Stomach (tissue), 9 donors: ENCODE results near the gene XYLT1. TPM values are rescaled to one million over a fixed set of nuclear protein-coding genes. Genes with fewer than 3 reads are reported as not detected.

Experiments
- DNase-seq, 2 donors: peaks; one replicate each; pipeline versions ENCODE4 v3.0.0 to v3.0.0-alpha.2; 2013 to 2019
- H3K27ac ChIP-seq, 5 donors: fragments of 200-600 bp in 4 of 5; sonication (generic) in 4 of 5; one replicate each; pipeline ENCODE4 v1.5.1; 2013 to 2019; ENCODE audit warnings: mild to moderate bottlenecking in 1 of 5, moderate library complexity in 1 of 5
- H3K27me3 ChIP-seq, 3 donors: fragments of 200-600 bp; sonication (generic); one replicate each; pipeline ENCODE4 v1.5.1; 2017 to 2019; ENCODE audit warnings: mixed run types in 1 of 3
- H3K36me3 ChIP-seq, 4 donors: fragments of 200-600 bp; sonication (generic); 1 replicate in 3 of 4; 2 replicates in 1 of 4; pipeline ENCODE4 v1.5.1; 2016 to 2019
- H3K4me1 ChIP-seq, 4 donors: fragments of 200-600 bp; sonication (generic); one replicate each; pipeline ENCODE4 v1.5.1; 2016 to 2019
- H3K4me3 ChIP-seq, 4 donors: fragments of 200-600 bp; sonication (generic) in 3 of 4; one replicate each; pipeline ENCODE4 v1.5.1; 2016 to 2019; ENCODE audit warnings: mild to moderate bottlenecking in 1 of 4
- H3K9me3 ChIP-seq, 4 donors: fragments of 200-600 bp; sonication (generic); one replicate each; pipeline ENCODE4 v1.5.1; 2016 to 2019
- CTCF ChIP-seq, 7 experiments: fragments of 450-650 bp in 4 of 7; fragments of 200-600 bp in 3 of 7; sonication (generic) in 3 of 7; IDR thresholded peaks; one replicate each; pipeline ENCODE4 v1.5.1; 2016 to 2019; ENCODE audit warnings: antibody characterized with exemption in 7 of 7, control low read depth in 2 of 7, mild to moderate bottlenecking in 1 of 7
- EP300 ChIP-seq: sonication (generic); formaldehyde crosslinking; IDR thresholded peaks from one replicate; pipeline ENCODE4 v1.6.1; 2017; ENCODE audit warnings: antibody characterized with exemption
- POLR2A ChIP-seq, 4 donors: fragments of 450-650 bp; IDR thresholded peaks; one replicate each; pipeline ENCODE4 v1.6.1; 2016; ENCODE audit warnings: antibody characterized with exemption in 4 of 4, control low read depth in 2 of 4, mild to moderate bottlenecking in 1 of 4, moderate library complexity in 1 of 4
- POLR2AphosphoS5 ChIP-seq, 3 donors: sonication (generic); formaldehyde crosslinking; IDR thresholded peaks; one replicate each; pipeline ENCODE4 v1.6.1; 2016; ENCODE audit warnings: antibody characterized with exemption in 3 of 3
- WGBS, 5 donors: extraction: QIAGEN DNeasy Blood & Tissue Kit in 3 of 5; methylation state at CpG; one replicate each; pipeline versions ENCODE4 v1.1.5 to v1.1.7; 2013 to 2018; 5-methylcytosine and 5-hydroxymethylcytosine counted together
- intact Hi-C: fragments of 100-400 bp; cut with DNase I; formaldehyde crosslinking; loops from one replicate; pipeline ENCODE4 v1.15.1; 2023; ENCODE audit warnings: low total_unique reads
- polyA plus RNA-seq, 3 donors: library from polyadenylated mRNA; stranded (reverse); fragments of 200-250 nt; gene quantifications; one replicate each; pipeline ENCODE4 v1.2.3, GENCODE V29; 2013
- total RNA-seq, 5 donors: library from RNA; depleted of rRNA; stranded (reverse); fragments of >200 nt; gene quantifications; one replicate each; pipeline versions ENCODE4 v1.1.0 to v1.2.3, GENCODE V29; 2014 to 2016
- donor health status: healthy with polysubstance abuse.
- donor health status: Bipolar disorder and iron deficiency.
- donor health status: healthy.

The XYLT1 gene
- total and polyA plus RNA-seq, 8 donors: 0.87 to 59.5 (median 9.5) TPM

GRCh38 chr16:17321824-17322223 is 148.9 kb downstream of the XYLT1 start:
- no peak for DNase-seq
- H3K36me3 ChIP-seq: no peaks in the 10 kb centered on the region
- no peaks in the 10 kb centered on the region for H3K9me3 ChIP-seq
- no peaks in the 10 kb centered on the region for H3K27me3 ChIP-seq
- H3K4me1 ChIP-seq: peaks cover 4 to 18% (median 11%) of the 10 kb centered on the region in 4 donors
- intact Hi-C loops: no loop called here
- WGBS, 5 donors: 74 to 92% (median 88%) methylated on average over 6 of the region's 6 CpGs
- no peak overlapping the region for H3K4me3 ChIP-seq
- TF ChIP-seq CTCF (IDR thresholded peaks at IDR 0.05) (no peak), EP300 (no peak), POLR2AphosphoS5 (IDR thresholded peaks at IDR 0.05) (no peak), POLR2A (IDR thresholded peaks at IDR 0.05) (no peak)
- no peak overlapping the region for H3K27ac ChIP-seq

GRCh38 chr16:17320009-17320408 is 150.8 kb downstream of the XYLT1 start:
- no peaks in the 10 kb centered on the region for H3K9me3 ChIP-seq
- intact Hi-C loops: no loop called here
- DNase-seq: no peak
- H3K36me3 ChIP-seq: no peaks in the 10 kb centered on the region
- 68 to 78% (median 75%) methylated on average over 3 of the region's 3 CpGs for WGBS, 5 donors
- peaks cover 4 to 18% (median 11%) of the 10 kb centered on the region in 4 donors for H3K4me1 ChIP-seq
- H3K27me3 ChIP-seq: no peaks in the 10 kb centered on the region
- H3K4me3 ChIP-seq: no peak overlapping the region
- no peak overlapping the region for H3K27ac ChIP-seq
- TF ChIP-seq CTCF (IDR thresholded peaks at IDR 0.05): no peak
- no peak for TF ChIP-seq POLR2AphosphoS5 (IDR thresholded peaks at IDR 0.05)
- TF ChIP-seq POLR2A (IDR thresholded peaks at IDR 0.05): no peak
- no peak for TF ChIP-seq EP300

- peaks cover 12 to 32% (median 20%) of the 10 kb centered on the region in 4 donors for H3K4me1 ChIP-seq
- no peaks in the 10 kb centered on the region for H3K27me3 ChIP-seq
- H3K4me3 ChIP-seq: no peak overlapping the region
- H3K9me3 ChIP-seq: no peaks in the 10 kb centered on the region
- WGBS, 5 donors: 57 to 64% (median 61%) methylated on average over 5 of the region's 5 CpGs
- H3K36me3 ChIP-seq: no peaks in the 10 kb centered on the region
- peak overlapping the region in 1 of 5 donors; percentile 32 for H3K27ac ChIP-seq
- TF ChIP-seq CTCF (IDR thresholded peaks at IDR 0.05): no peak
- no peak for TF ChIP-seq POLR2AphosphoS5 (IDR thresholded peaks at IDR 0.05)
- no peak for TF ChIP-seq EP300
- no peak for TF ChIP-seq POLR2A (IDR thresholded peaks at IDR 0.05)
- peak in 1 of 2 donors; percentile 34 for DNase-seq
- intact Hi-C loops: no loop called here
Measured at GRCh38 chr16:17318238-17318637, 152.5 kb downstream of the XYLT1 start.

- no peaks in the 10 kb centered on the region for H3K9me3 ChIP-seq
- H3K4me3 ChIP-seq: no peak overlapping the region
- no peaks in the 10 kb centered on the region for H3K27me3 ChIP-seq
- H3K27ac ChIP-seq: peak overlapping the region in 1 of 5 donors; percentile 91
- H3K4me1 ChIP-seq: peaks cover 20 to 46% (median 39%) of the 10 kb centered on the region in 4 donors
- intact Hi-C loops: no loop called here
- 82 to 93% (median 84%) methylated on average over 4 of the region's 4 CpGs for WGBS, 5 donors
- DNase-seq: no peak
- no peak for TF ChIP-seq CTCF (IDR thresholded peaks at IDR 0.05)
- TF ChIP-seq POLR2AphosphoS5 (IDR thresholded peaks at IDR 0.05): no peak
- TF ChIP-seq POLR2A (IDR thresholded peaks at IDR 0.05): no peak
- TF ChIP-seq EP300: no peak
- no peaks in the 10 kb centered on the region for H3K36me3 ChIP-seq
Measured at GRCh38 chr16:17316005-17316404, 154.8 kb downstream of the XYLT1 start.
